ENCODE measurements around the gene C8A. TPM values are rescaled to one million over a fixed set of nuclear protein-coding genes. Genes with fewer than 3 reads are reported as not detected.

C8A gene
- polyA plus RNA-seq, 1 donor (not counting 4 experiments of a cell fraction or from before 2014, with no cell fraction given), result not detected

- no peak for FAIRE-seq
- H3K4me2 ChIP-seq (ENCODE audit: control insufficient read depth, extremely low read depth, insufficient read depth, low read depth, low read length), result no peak overlapping the region
- no peak overlapping the region for H3K9ac ChIP-seq (ENCODE audit: control insufficient read depth, extremely low read depth, insufficient read depth, low read length)
- no peaks in the 10 kb centered on the region for H3K4me1 ChIP-seq (ENCODE audit: control insufficient read depth, extremely low read depth, insufficient read depth, low read length)
- H3K36me3 ChIP-seq (ENCODE audit: control insufficient read depth in 2 of 2, extremely low read depth in 1 of 2, insufficient read depth in 2 of 2, low read length in 2 of 2), result no peaks in the 10 kb centered on the region
- TF ChIP-seq EZH2 (IDR thresholded peaks at IDR 0.05; ENCODE audit: low read length), result no peak
- TF ChIP-seq CTCF (optimal IDR thresholded peaks at IDR 0.05 in 1 of 3, IDR thresholded peaks at IDR 0.05 in 1 of 3, conservative IDR thresholded peaks at IDR 0.05 in 1 of 3; ENCODE audit: extremely low read depth in 1 of 3, insufficient read depth in 2 of 3, low read length in 3 of 3), result no peak
- no peak overlapping the region for H3K4me3 ChIP-seq (ENCODE audit: control insufficient read depth in 2 of 3, extremely low read depth in 1 of 3, insufficient read depth in 2 of 3, low read depth in 1 of 3, low read length in 3 of 3)
- no peak overlapping the region for H2AFZ ChIP-seq (ENCODE audit: control insufficient read depth, low read length)
- H3K27ac ChIP-seq (ENCODE audit: control insufficient read depth, insufficient read depth, low read length), result no peak overlapping the region
- no peaks in the 10 kb centered on the region for H3K9me3 ChIP-seq (ENCODE audit: control insufficient read depth, low read depth, low read length)
- H3K27me3 ChIP-seq (ENCODE audit: control insufficient read depth, extremely low read depth, insufficient read depth, low read length), result no peaks in the 10 kb centered on the region
- no peaks in the 10 kb centered on the region for H4K20me1 ChIP-seq (ENCODE audit: control insufficient read depth, extremely low read depth, insufficient read depth, low read length)
- DNase-seq (ENCODE audit: low read depth, low spot score), result no peak
- H3K9me1 ChIP-seq (ENCODE audit: control insufficient read depth, extremely low read depth, insufficient read depth, low read length), result no peaks in the 10 kb centered on the region
- dilution Hi-C loops (cut with MboI; ENCODE audit: extremely low pct_ligation_motif_present, low sequenced_read_pairs), result no loop called here
- no peaks in the 10 kb centered on the region for H3K79me2 ChIP-seq (ENCODE audit: control insufficient read depth, insufficient read depth, low read length)
Observed at GRCh38 chr1:56922507-56922906, 67.9 kb downstream of the C8A start.

- TF ChIP-seq EZH2 (IDR thresholded peaks at IDR 0.05; ENCODE audit: low read length) (no peak), CTCF (optimal IDR thresholded peaks at IDR 0.05 in 1 of 3, IDR thresholded peaks at IDR 0.05 in 1 of 3, conservative IDR thresholded peaks at IDR 0.05 in 1 of 3; ENCODE audit: extremely low read depth in 1 of 3, insufficient read depth in 2 of 3, low read length in 3 of 3) (no peak)
- Histone ChIP-seq H3K27ac (ENCODE audit: control insufficient read depth, insufficient read depth, low read length) (no peak overlapping the region), H3K9me1 (ENCODE audit: control insufficient read depth, extremely low read depth, insufficient read depth, low read length) (no peaks in the 10 kb centered on the region), H3K4me1 (ENCODE audit: control insufficient read depth, extremely low read depth, insufficient read depth, low read length) (no peaks in the 10 kb centered on the region), H2AFZ (ENCODE audit: control insufficient read depth, low read length) (no peak overlapping the region), H3K27me3 (ENCODE audit: control insufficient read depth, extremely low read depth, insufficient read depth, low read length) (no peaks in the 10 kb centered on the region), H3K9me3 (ENCODE audit: control insufficient read depth, low read depth, low read length) (no peaks in the 10 kb centered on the region), H3K36me3 (ENCODE audit: control insufficient read depth in 2 of 2, extremely low read depth in 1 of 2, insufficient read depth in 2 of 2, low read length in 2 of 2) (no peaks in the 10 kb centered on the region), H3K4me2 (ENCODE audit: control insufficient read depth, extremely low read depth, insufficient read depth, low read depth, low read length) (no peak overlapping the region), H3K79me2 (ENCODE audit: control insufficient read depth, insufficient read depth, low read length) (no peaks in the 10 kb centered on the region), H3K9ac (ENCODE audit: control insufficient read depth, extremely low read depth, insufficient read depth, low read length) (no peak overlapping the region), H3K4me3 (ENCODE audit: control insufficient read depth in 2 of 3, extremely low read depth in 1 of 3, insufficient read depth in 2 of 3, low read depth in 1 of 3, low read length in 3 of 3) (no peak overlapping the region), H4K20me1 (ENCODE audit: control insufficient read depth, extremely low read depth, insufficient read depth, low read length) (no peaks in the 10 kb centered on the region)
- FAIRE-seq (no peak), DNase-seq (ENCODE audit: low read depth, low spot score) (no peak)
- dilution Hi-C loops (cut with MboI; ENCODE audit: extremely low pct_ligation_motif_present, low sequenced_read_pairs), result no loop called here
Observed at GRCh38 chr1:56923201-56923600, 68.6 kb downstream of the C8A start.

Data from keratinocyte (primary cell).